Fibroblast of lung (primary cell): ENCODE results near the gene HIVEP1. TPM values are rescaled to one million over a fixed set of nuclear protein-coding genes. Genes with fewer than 3 reads are reported as not detected.

ENCODE experiments used
- DNase-seq, 2 donors: peaks; one replicate each; pipeline versions ENCODE4 v3.0.0 to v3.0.0-alpha.2; 2010; ENCODE audit warnings: low read depth in 2 of 2
- H2AFZ ChIP-seq: 2 replicates; pipeline ENCODE4 v1.5.1; 2012; ENCODE audit warnings: low read length, control low read depth, inconsistent platforms
- H3K27ac ChIP-seq: 2 replicates; pipeline ENCODE4 v1.5.1; 2011; ENCODE audit warnings: low read length, control low read depth; ENCODE audit not compliant: insufficient read depth
- H3K27me3 ChIP-seq: 2 replicates; pipeline ENCODE4 v1.5.1; 2011; ENCODE audit warnings: mild to moderate bottlenecking, low read length; ENCODE audit not compliant: control insufficient read depth, insufficient read depth
- H3K36me3 ChIP-seq: 2 replicates; pipeline ENCODE4 v1.5.1; 2011; ENCODE audit warnings: low read length; ENCODE audit not compliant: control insufficient read depth, insufficient read depth
- H3K4me1 ChIP-seq: 2 replicates; pipeline ENCODE4 v1.5.1; 2011; ENCODE audit warnings: low read length; ENCODE audit not compliant: control insufficient read depth, insufficient read depth; ENCODE audit errors: extremely low read depth
- H3K4me2 ChIP-seq: 2 replicates; pipeline ENCODE4 v1.5.1; 2011; ENCODE audit warnings: low read length, control low read depth; ENCODE audit not compliant: insufficient read depth; ENCODE audit errors: extremely low read depth
- H3K4me3 ChIP-seq, 4 experiments: fragments of 200-600 bp in 1 of 4; sonication (generic) in 1 of 4; replicated peaks in 1 of 4; 2 replicates each; pipeline ENCODE4 v1.5.1; 2011 to 2016; ENCODE audit warnings: low read length in 4 of 4, low read depth in 3 of 4, mild to moderate bottlenecking in 3 of 4, control low read depth in 2 of 4, inconsistent platforms in 1 of 4, mixed read lengths in 1 of 4; ENCODE audit not compliant: insufficient read depth in 1 of 4; ENCODE audit errors: control extremely low read depth in 1 of 4
- H3K79me2 ChIP-seq: 2 replicates; pipeline ENCODE4 v1.5.1; 2012; ENCODE audit warnings: mild to moderate bottlenecking, low read length, inconsistent platforms; ENCODE audit not compliant: control insufficient read depth, insufficient read depth
- H3K9ac ChIP-seq: 2 replicates; pipeline ENCODE4 v1.5.1; 2011; ENCODE audit warnings: mild to moderate bottlenecking, low read length, control low read depth; ENCODE audit not compliant: insufficient read depth
- H3K9me3 ChIP-seq: 2 replicates; pipeline ENCODE4 v1.5.1; 2012; ENCODE audit warnings: low read depth, low read length; ENCODE audit not compliant: control insufficient read depth, insufficient read depth
- H4K20me1 ChIP-seq: 2 replicates; pipeline ENCODE4 v1.5.1; 2011; ENCODE audit warnings: low read length; ENCODE audit not compliant: control insufficient read depth, insufficient read depth; ENCODE audit errors: extremely low read depth
- EZH2 ChIP-seq: IDR thresholded peaks from 2 replicates; pipeline ENCODE4 v1.5.1; 2012; ENCODE audit warnings: low read length, control low read depth, mild to moderate bottlenecking; ENCODE audit errors: missing control alignments
- polyA plus RNA-seq, 2 donors: library from polyadenylated mRNA; depleted of rRNA in 1 of 2; stranded (reverse) in 1 of 2; unstranded in 1 of 2; fragments of >200 nt; gene quantifications; 2 replicates each; pipeline ENCODE4 v1.2.1, GENCODE V29; 2011 to 2012; ENCODE audit warnings: missing spikeins in 1 of 2
- total RNA-seq: library from RNA; depleted of rRNA; stranded (reverse); fragments of >200 nt; gene quantifications from 2 replicates; pipeline ENCODE4 v1.2.1, GENCODE V29; 2014
- TF ChIP-seq, protein P1 (sequence below), 2 donors: IDR thresholded peaks in 1 of 2; conservative IDR thresholded peaks in 1 of 2; 1 replicate in 1 of 2; 2 replicates in 1 of 2; pipeline ENCODE4 v1.5.1; 2011 to 2012; ENCODE audit warnings: low read length in 2 of 2, control low read depth in 1 of 2, inconsistent platforms in 1 of 2, low read depth in 1 of 2, mild to moderate bottlenecking in 1 of 2

HIVEP1 gene
- total and polyA plus RNA-seq, 2 donors (not counting 1 experiment from before 2014, with no cell fraction given), result 9.9 to 14.6 TPM

DNA sequence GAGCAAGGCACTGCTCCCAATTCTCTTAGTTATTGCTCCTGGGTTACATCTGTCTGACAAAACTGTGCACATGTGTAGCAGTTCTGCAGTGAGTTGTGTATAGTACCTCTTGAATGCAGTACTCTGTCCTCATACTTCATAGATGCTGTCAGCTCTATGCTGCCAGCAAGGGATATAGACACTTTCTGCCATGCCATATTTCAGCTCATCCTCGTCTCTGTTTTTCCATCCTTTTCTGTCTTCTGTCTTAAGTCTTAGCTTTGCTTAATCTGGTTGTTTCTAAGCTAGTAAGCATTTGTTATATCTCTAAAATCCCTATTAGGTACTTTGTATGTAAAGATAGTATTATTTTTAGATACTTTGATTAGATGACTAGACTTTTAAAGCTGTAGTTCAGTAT is 76.4 kb downstream of the HIVEP1 start:
- Histone ChIP-seq H2AFZ (no peak overlapping the region), H3K79me2 (no peaks in the 10 kb centered on the region), H3K4me2 (no peak overlapping the region), H3K4me3 (no peak overlapping the region), H3K4me1 (peaks cover 2% of the 10 kb centered on the region), H3K9ac (no peak overlapping the region), H4K20me1 (no peaks in the 10 kb centered on the region), H3K27me3 (no peaks in the 10 kb centered on the region), H3K27ac (no peak overlapping the region), H3K36me3 (no peaks in the 10 kb centered on the region), H3K9me3 (no peaks in the 10 kb centered on the region)
- no peak for DNase-seq
- TF ChIP-seq, protein P1, sequence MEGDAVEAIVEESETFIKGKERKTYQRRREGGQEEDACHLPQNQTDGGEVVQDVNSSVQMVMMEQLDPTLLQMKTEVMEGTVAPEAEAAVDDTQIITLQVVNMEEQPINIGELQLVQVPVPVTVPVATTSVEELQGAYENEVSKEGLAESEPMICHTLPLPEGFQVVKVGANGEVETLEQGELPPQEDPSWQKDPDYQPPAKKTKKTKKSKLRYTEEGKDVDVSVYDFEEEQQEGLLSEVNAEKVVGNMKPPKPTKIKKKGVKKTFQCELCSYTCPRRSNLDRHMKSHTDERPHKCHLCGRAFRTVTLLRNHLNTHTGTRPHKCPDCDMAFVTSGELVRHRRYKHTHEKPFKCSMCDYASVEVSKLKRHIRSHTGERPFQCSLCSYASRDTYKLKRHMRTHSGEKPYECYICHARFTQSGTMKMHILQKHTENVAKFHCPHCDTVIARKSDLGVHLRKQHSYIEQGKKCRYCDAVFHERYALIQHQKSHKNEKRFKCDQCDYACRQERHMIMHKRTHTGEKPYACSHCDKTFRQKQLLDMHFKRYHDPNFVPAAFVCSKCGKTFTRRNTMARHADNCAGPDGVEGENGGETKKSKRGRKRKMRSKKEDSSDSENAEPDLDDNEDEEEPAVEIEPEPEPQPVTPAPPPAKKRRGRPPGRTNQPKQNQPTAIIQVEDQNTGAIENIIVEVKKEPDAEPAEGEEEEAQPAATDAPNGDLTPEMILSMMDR (conservative IDR thresholded peaks at IDR 0.05 in 1 of 2, IDR thresholded peaks at IDR 0.05 in 1 of 2; ENCODE audit: low read depth in 1 of 2, low read length in 2 of 2), result no peak
- no peak for TF ChIP-seq EZH2

DNA sequence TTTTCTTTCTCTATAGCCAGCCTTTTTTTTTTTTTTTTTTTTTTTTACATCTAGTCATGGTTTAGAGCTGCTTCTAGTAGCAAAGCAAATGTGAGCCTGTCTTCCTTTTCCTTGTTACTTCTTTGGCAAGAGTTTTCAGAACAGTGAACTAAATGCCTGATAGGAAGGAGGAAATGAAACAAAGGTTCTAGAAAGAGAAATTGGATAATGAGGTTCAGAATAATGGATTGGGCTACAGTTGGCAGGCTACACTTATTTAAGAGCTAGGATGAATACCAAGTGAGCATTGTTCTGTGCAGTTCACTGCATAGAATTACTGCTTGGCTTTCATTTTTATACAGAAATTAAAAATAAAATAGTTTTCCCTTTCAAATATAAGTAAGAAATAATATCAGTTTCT is 78.6 kb downstream of the HIVEP1 start:
- H3K4me2 ChIP-seq, result no peak overlapping the region
- H3K36me3 ChIP-seq, result no peaks in the 10 kb centered on the region
- no peak for DNase-seq
- TF ChIP-seq, protein P1 (conservative IDR thresholded peaks at IDR 0.05 in 1 of 2, IDR thresholded peaks at IDR 0.05 in 1 of 2; ENCODE audit: low read depth in 1 of 2, low read length in 2 of 2), result no peak
- no peak for TF ChIP-seq EZH2
- H4K20me1 ChIP-seq, result no peaks in the 10 kb centered on the region
- H3K9me3 ChIP-seq, result no peaks in the 10 kb centered on the region
- H3K79me2 ChIP-seq, result no peaks in the 10 kb centered on the region
- no peaks in the 10 kb centered on the region for H3K27me3 ChIP-seq
- H3K4me1 ChIP-seq, result peaks cover 2% of the 10 kb centered on the region
- no peak overlapping the region for H3K27ac ChIP-seq
- no peak overlapping the region for H3K4me3 ChIP-seq
- no peak overlapping the region for H3K9ac ChIP-seq
- no peak overlapping the region for H2AFZ ChIP-seq

DNA sequence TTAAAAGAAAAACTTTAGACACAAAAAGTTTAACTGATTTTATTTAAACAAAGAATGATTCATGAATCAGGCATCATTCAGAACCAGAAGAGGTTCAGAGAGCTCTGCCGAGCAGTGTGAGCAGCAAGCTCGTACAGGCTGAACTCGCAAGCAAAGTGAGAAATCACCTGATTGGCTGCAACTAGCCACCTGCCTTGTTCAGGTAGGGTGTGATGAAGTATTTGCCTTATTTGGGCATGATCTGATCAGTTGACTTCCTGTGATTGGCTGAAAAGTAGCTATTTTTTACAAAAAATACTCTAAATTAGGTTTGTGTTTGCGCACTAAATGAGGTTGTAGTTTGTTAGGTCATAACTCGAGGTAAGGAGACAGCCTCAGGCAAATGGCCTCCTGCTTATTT is 80.7 kb downstream of the HIVEP1 start:
- no peak for TF ChIP-seq EZH2
- TF ChIP-seq, protein P1 (conservative IDR thresholded peaks at IDR 0.05 in 1 of 2, IDR thresholded peaks at IDR 0.05 in 1 of 2; ENCODE audit: low read depth in 1 of 2, low read length in 2 of 2), result no peak
- Histone ChIP-seq H3K27me3 (no peaks in the 10 kb centered on the region), H3K79me2 (no peaks in the 10 kb centered on the region), H3K9ac (no peak overlapping the region), H3K4me1 (peaks cover 2% of the 10 kb centered on the region), H3K27ac (no peak overlapping the region), H4K20me1 (no peaks in the 10 kb centered on the region), H3K4me3 (no peak overlapping the region), H3K36me3 (no peaks in the 10 kb centered on the region), H3K9me3 (no peaks in the 10 kb centered on the region), H3K4me2 (no peak overlapping the region), H2AFZ (no peak overlapping the region)
- DNase-seq, result peak in 1 of 2 donors; percentile 27
